Liver (tissue), 9 donors: ENCODE measurements around the gene SSPN. TPM values are rescaled to one million over a fixed set of nuclear protein-coding genes. Genes with fewer than 3 reads are reported as not detected.

ENCODE experiments used
- DNase-seq: peaks from one replicate; pipeline ENCODE4 v3.0.0-alpha.2; 2017; ENCODE audit warnings: low spot score
- H3K27ac ChIP-seq, 2 donors: one replicate each; pipeline ENCODE4 v1.7.0; 2013; ENCODE audit warnings: inconsistent platforms in 2 of 2, low read length in 2 of 2, control low read depth in 1 of 2, low read depth in 1 of 2, mild to moderate bottlenecking in 1 of 2
- H3K27me3 ChIP-seq, 4 donors: one replicate each; pipeline versions ENCODE4 v1.6.1 to v1.7.0; 2013; ENCODE audit warnings: low read length in 3 of 4, inconsistent platforms in 1 of 4, mild to moderate bottlenecking in 1 of 4, moderate library complexity in 1 of 4; ENCODE audit not compliant: control insufficient read depth in 4 of 4, insufficient read depth in 4 of 4
- H3K36me3 ChIP-seq, 4 donors: one replicate each; pipeline versions ENCODE4 v1.6.1 to v1.7.0; 2013; ENCODE audit warnings: low read length in 3 of 4, mild to moderate bottlenecking in 3 of 4, low read depth in 1 of 4, moderate library complexity in 1 of 4; ENCODE audit not compliant: control insufficient read depth in 4 of 4, insufficient read depth in 3 of 4
- H3K4me1 ChIP-seq, 4 donors: one replicate each; pipeline versions ENCODE4 v1.6.1 to v1.7.0; 2013; ENCODE audit warnings: low read length in 3 of 4, mild to moderate bottlenecking in 3 of 4, moderate library complexity in 1 of 4; ENCODE audit not compliant: control insufficient read depth in 4 of 4, insufficient read depth in 4 of 4
- H3K4me3 ChIP-seq, 3 donors: one replicate each; pipeline versions ENCODE4 v1.6.1 to v1.7.0; 2013; ENCODE audit warnings: low read length in 3 of 3, control low read depth in 1 of 3, low read depth in 1 of 3, mild to moderate bottlenecking in 1 of 3
- H3K9ac ChIP-seq, 2 donors: one replicate each; pipeline ENCODE4 v1.7.0; 2013; ENCODE audit warnings: low read length in 2 of 2, mild to moderate bottlenecking in 2 of 2, moderate library complexity in 2 of 2, control low read depth in 1 of 2, low read depth in 1 of 2
- H3K9me3 ChIP-seq, 4 donors: one replicate each; pipeline versions ENCODE4 v1.6.1 to v1.7.0; 2013; ENCODE audit warnings: low read length in 3 of 4; ENCODE audit not compliant: control insufficient read depth in 4 of 4
- ATF3 ChIP-seq: IDR thresholded peaks from 2 replicates; pipeline ENCODE4 v1.6.1; 2016; ENCODE audit warnings: antibody characterized with exemption
- CTCF ChIP-seq: fragments of 150-350 bp; IDR thresholded peaks from 2 replicates; pipeline ENCODE4 v1.5.1; 2017; ENCODE audit warnings: improper control_type of control experiment, low read depth, low read length; ENCODE audit not compliant: missing input control
- EGR1 ChIP-seq, 2 donors: IDR thresholded peaks; 2 replicates each; pipeline ENCODE4 v1.6.1; 2016 to 2018; ENCODE audit warnings: antibody characterized with exemption in 2 of 2, low read depth in 2 of 2
- FOXA1 ChIP-seq: IDR thresholded peaks from 2 replicates; pipeline ENCODE4 v1.6.1; 2016; ENCODE audit warnings: antibody characterized with exemption
- FOXA2 ChIP-seq: IDR thresholded peaks from 2 replicates; pipeline ENCODE4 v1.6.1; 2016; ENCODE audit warnings: antibody characterized with exemption
- GABPA ChIP-seq, 2 donors: IDR thresholded peaks in 1 of 2; conservative IDR thresholded peaks in 1 of 2; 2 replicates each; pipeline ENCODE4 v1.6.1; 2016; ENCODE audit warnings: antibody characterized with exemption in 2 of 2, mild to moderate bottlenecking in 1 of 2, moderate library complexity in 1 of 2
- HNF4A ChIP-seq, 2 donors: conservative IDR thresholded peaks; 2 replicates each; pipeline ENCODE4 v1.6.1; 2016; ENCODE audit warnings: antibody characterized with exemption in 2 of 2, mild to moderate bottlenecking in 2 of 2
- JUND ChIP-seq, 2 donors: IDR thresholded peaks; 2 replicates each; pipeline ENCODE4 v1.6.1; 2016; ENCODE audit warnings: antibody characterized with exemption in 2 of 2
- MAX ChIP-seq: IDR thresholded peaks from 2 replicates; pipeline ENCODE4 v1.6.1; 2016; ENCODE audit warnings: antibody characterized with exemption
- NR2F2 ChIP-seq: IDR thresholded peaks from 2 replicates; pipeline ENCODE4 v1.6.1; 2016; ENCODE audit warnings: antibody characterized with exemption
- RAD21 ChIP-seq, 2 donors: IDR thresholded peaks; 2 replicates each; pipeline ENCODE4 v1.6.1; 2016; ENCODE audit warnings: antibody characterized with exemption in 2 of 2, mild to moderate bottlenecking in 2 of 2
- REST ChIP-seq: IDR thresholded peaks from 2 replicates; pipeline ENCODE4 v1.6.1; 2016; ENCODE audit warnings: antibody characterized with exemption, mild to moderate bottlenecking
- RXRA ChIP-seq, 2 donors: IDR thresholded peaks; 2 replicates each; pipeline ENCODE4 v1.6.1; 2017 to 2018; ENCODE audit warnings: antibody characterized with exemption in 2 of 2, mild to moderate bottlenecking in 1 of 2
- SP1 ChIP-seq: IDR thresholded peaks from 2 replicates; pipeline ENCODE4 v1.6.1; 2018; ENCODE audit warnings: antibody characterized with exemption, mild to moderate bottlenecking
- WGBS: extraction: QIAGEN DNeasy Blood & Tissue Kit; methylation state at CpG from one replicate; pipeline ENCODE4 v1.1.7; 2013; 5-methylcytosine and 5-hydroxymethylcytosine counted together
- polyA plus RNA-seq, 2 donors: library from polyadenylated mRNA; stranded (reverse) in 1 of 2; unstranded in 1 of 2; fragments of 200-250 nt in 1 of 2; fragments of >200 nt in 1 of 2; fragmentation: Nextera tagmentation in 1 of 2; extraction: Ambion mirVana in 1 of 2; gene quantifications; one replicate each; pipeline versions ENCODE4 v1.2.1 to v1.2.3, GENCODE V29; 2013 to 2015
- total RNA-seq, 2 donors: library from RNA; depleted of rRNA; stranded (reverse); fragments of >200 nt; gene quantifications; one replicate each; pipeline ENCODE4 v1.2.3, GENCODE V29; 2014
- TF ChIP-seq, protein P1 (sequence below): IDR thresholded peaks from 2 replicates; pipeline ENCODE4 v1.6.1; 2016; ENCODE audit warnings: antibody characterized with exemption
- donor health status: healthy.
- donor health status: healthy.
- donor health status: healthy.
- donor health status: healthy.
- donor health status: healthy.

The SSPN gene
- total and polyA plus RNA-seq, 4 donors = 0.33 to 0.67 (median 0.46) TPM

GRCh38 chr12:26251600-26251999 is 56.2 kb downstream of the SSPN start:
- TF ChIP-seq NR2F2 = peak; percentile 13
- TF ChIP-seq, protein P1, sequence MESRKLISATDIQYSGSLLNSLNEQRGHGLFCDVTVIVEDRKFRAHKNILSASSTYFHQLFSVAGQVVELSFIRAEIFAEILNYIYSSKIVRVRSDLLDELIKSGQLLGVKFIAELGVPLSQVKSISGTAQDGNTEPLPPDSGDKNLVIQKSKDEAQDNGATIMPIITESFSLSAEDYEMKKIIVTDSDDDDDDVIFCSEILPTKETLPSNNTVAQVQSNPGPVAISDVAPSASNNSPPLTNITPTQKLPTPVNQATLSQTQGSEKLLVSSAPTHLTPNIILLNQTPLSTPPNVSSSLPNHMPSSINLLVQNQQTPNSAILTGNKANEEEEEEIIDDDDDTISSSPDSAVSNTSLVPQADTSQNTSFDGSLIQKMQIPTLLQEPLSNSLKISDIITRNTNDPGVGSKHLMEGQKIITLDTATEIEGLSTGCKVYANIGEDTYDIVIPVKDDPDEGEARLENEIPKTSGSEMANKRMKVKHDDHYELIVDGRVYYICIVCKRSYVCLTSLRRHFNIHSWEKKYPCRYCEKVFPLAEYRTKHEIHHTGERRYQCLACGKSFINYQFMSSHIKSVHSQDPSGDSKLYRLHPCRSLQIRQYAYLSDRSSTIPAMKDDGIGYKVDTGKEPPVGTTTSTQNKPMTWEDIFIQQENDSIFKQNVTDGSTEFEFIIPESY = no peak
- 72% methylated on average over 6 of the region's 6 CpGs for WGBS

DNA sequence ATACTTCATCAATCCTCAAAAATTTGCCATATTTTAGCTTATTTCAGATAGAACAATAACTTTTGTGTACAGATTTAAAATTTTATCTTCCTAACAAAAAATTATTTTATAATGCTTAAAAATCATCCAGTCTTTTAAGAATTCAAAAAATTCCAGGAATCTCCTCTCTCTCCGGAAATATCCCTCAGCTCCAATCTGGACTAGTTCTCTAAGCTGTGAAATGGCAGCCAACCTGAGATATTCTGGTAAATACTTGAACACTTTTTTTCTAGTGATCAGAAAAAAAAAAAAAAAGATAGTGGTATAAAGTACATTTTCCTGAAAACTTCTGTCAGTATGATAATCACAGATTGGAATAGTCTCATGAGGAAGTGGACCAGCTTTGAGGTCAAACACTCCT is 57.6 kb downstream of the SSPN start:
- H3K9ac ChIP-seq = no peak overlapping the region
- H3K4me1 ChIP-seq = no peaks in the 10 kb centered on the region
- H3K36me3 ChIP-seq = no peaks in the 10 kb centered on the region
- TF ChIP-seq FOXA2 (no peak), EGR1 (IDR thresholded peaks at IDR 0.05; ENCODE audit: low read depth in 2 of 2) (no peak), GABPA (IDR thresholded peaks at IDR 0.05 in 1 of 2, conservative IDR thresholded peaks at IDR 0.05 in 1 of 2) (no peak), RAD21 (IDR thresholded peaks at IDR 0.05) (no peak), SP1 (no peak), FOXA1 (no peak), CTCF (no peak), RXRA (IDR thresholded peaks at IDR 0.05) (no peak), JUND (IDR thresholded peaks at IDR 0.05) (no peak), ATF3 (no peak), HNF4A (conservative IDR thresholded peaks at IDR 0.05) (no peak), REST (no peak), MAX (no peak)
- TF ChIP-seq, protein P1 = no peak
- H3K27ac ChIP-seq = no peak overlapping the region
- H3K4me3 ChIP-seq = no peak overlapping the region
- WGBS = 90% methylated on average over 1 of the region's 1 CpG
- DNase-seq = no peak
- H3K27me3 ChIP-seq = no peaks in the 10 kb centered on the region
- H3K9me3 ChIP-seq = peaks cover 0 to 7% (median 2%) of the 10 kb centered on the region in 4 donors

More at GRCh38 chr12:26251600-26251999, 56.2 kb downstream of the SSPN start:
- Histone ChIP-seq H3K27me3 (no peaks in the 10 kb centered on the region), H3K4me3 (no peak overlapping the region), H3K4me1 (no peaks in the 10 kb centered on the region), H3K9ac (no peak overlapping the region), H3K9me3 (peaks cover 0 to 7% (median 2%) of the 10 kb centered on the region in 4 donors), H3K27ac (no peak overlapping the region), H3K36me3 (no peaks in the 10 kb centered on the region)
- no peak for DNase-seq
